CD14-positive monocyte (primary cell): Measurements from ENCODE around the gene THRB. TPM values are rescaled to one million over a fixed set of nuclear protein-coding genes. Genes with fewer than 3 reads are reported as not detected.

Experiments used
- DNase-seq, 3 donors: peaks; one replicate each; pipeline ENCODE4 v3.0.0-alpha.2; 2011 to 2022
- H2AFZ ChIP-seq: 2 replicates; pipeline ENCODE4 v1.6.0; 2012; ENCODE audit warnings: mild to moderate bottlenecking, low read depth, low read length, inconsistent platforms; ENCODE audit not compliant: insufficient read depth, poor library complexity, severe bottlenecking
- H3K27ac ChIP-seq, 2 donors: 1 replicate in 1 of 2; 2 replicates in 1 of 2; pipeline ENCODE4 v1.5.1; 2012 to 2013; ENCODE audit warnings: low read length in 2 of 2, control low read depth in 1 of 2, inconsistent platforms in 1 of 2, low read depth in 1 of 2, mild to moderate bottlenecking in 1 of 2
- H3K27me3 ChIP-seq, 2 donors: one replicate each; pipeline versions ENCODE4 v1.6.0 to v1.6.1; 2011 to 2013; ENCODE audit warnings: low read length in 2 of 2; ENCODE audit not compliant: control insufficient read depth in 2 of 2, insufficient read depth in 2 of 2
- H3K36me3 ChIP-seq, 2 donors: replicated peaks in 1 of 2; 1 replicate in 1 of 2; 2 replicates in 1 of 2; pipeline versions ENCODE4 v1.5.1 to v1.6.1; 2012 to 2013; ENCODE audit warnings: low read length in 2 of 2, control low read depth in 1 of 2, inconsistent platforms in 1 of 2, mild to moderate bottlenecking in 1 of 2; ENCODE audit not compliant: insufficient read depth in 2 of 2, control insufficient read depth in 1 of 2
- H3K4me1 ChIP-seq, 2 donors: 1 replicate in 1 of 2; 2 replicates in 1 of 2; pipeline versions ENCODE4 v1.5.1 to v1.6.1; 2012 to 2013; ENCODE audit warnings: low read length in 2 of 2, control low read depth in 1 of 2, inconsistent platforms in 1 of 2, mild to moderate bottlenecking in 1 of 2, moderate library complexity in 1 of 2; ENCODE audit not compliant: insufficient read depth in 2 of 2, control insufficient read depth in 1 of 2
- H3K4me2 ChIP-seq: replicated peaks from 2 replicates; pipeline ENCODE3; 2012; ENCODE audit warnings: low read length, moderate library complexity, mild to moderate bottlenecking; ENCODE audit not compliant: poor library complexity, severe bottlenecking; ENCODE audit errors: extremely low read depth
- H3K4me3 ChIP-seq, 3 experiments: fragments of 200-600 bp in 1 of 3; sonication (generic) in 1 of 3; replicated peaks in 1 of 3; 1 replicate in 2 of 3; 2 replicates in 1 of 3; pipeline ENCODE4 v1.5.1; 2011 to 2013; ENCODE audit warnings: low read length in 3 of 3, mild to moderate bottlenecking in 3 of 3, control low read depth in 2 of 3, low read depth in 2 of 3, inconsistent platforms in 1 of 3, moderate library complexity in 1 of 3
- H3K79me2 ChIP-seq: 2 replicates; pipeline ENCODE4 v1.6.0; 2012; ENCODE audit warnings: mild to moderate bottlenecking, control low read depth, inconsistent platforms, low read length, moderate library complexity; ENCODE audit not compliant: insufficient read depth
- H3K9ac ChIP-seq: 2 replicates; pipeline ENCODE4 v1.6.0; 2017; ENCODE audit warnings: low read length, mild to moderate bottlenecking; ENCODE audit not compliant: insufficient read depth, poor library complexity, severe bottlenecking
- H3K9me3 ChIP-seq, 2 donors: replicated peaks in 1 of 2; 1 replicate in 1 of 2; 2 replicates in 1 of 2; pipeline versions ENCODE4 v1.5.1 to v1.6.1; 2012 to 2013; ENCODE audit warnings: low read length in 2 of 2, control low read depth in 1 of 2; ENCODE audit not compliant: control insufficient read depth in 1 of 2, insufficient read depth in 1 of 2
- H4K20me1 ChIP-seq: 2 replicates; pipeline ENCODE4 v1.6.0; 2012; ENCODE audit warnings: mild to moderate bottlenecking, low read length, control low read depth, moderate library complexity; ENCODE audit not compliant: insufficient read depth
- H3K27ac Mint-ChIP-seq, 7 donors: one replicate each; pipeline ENCODE4 v1.8.0; 2020; ENCODE audit warnings: mild to moderate bottlenecking in 7 of 7, mixed read lengths in 7 of 7, moderate library complexity in 6 of 7, inconsistent platforms in 2 of 7
- H3K27me3 Mint-ChIP-seq, 3 donors: one replicate each; pipeline ENCODE4 v1.8.0; 2021 to 2022; ENCODE audit warnings: low read depth in 3 of 3, mild to moderate bottlenecking in 3 of 3, mixed read lengths in 3 of 3, moderate library complexity in 3 of 3, inconsistent platforms in 1 of 3
- H3K36me3 Mint-ChIP-seq, 2 donors: one replicate each; pipeline ENCODE4 v1.8.0; 2020; ENCODE audit warnings: mixed read lengths in 2 of 2, inconsistent platforms in 1 of 2, mild to moderate bottlenecking in 1 of 2
- H3K4me1 Mint-ChIP-seq: one replicate; pipeline ENCODE4 v1.8.0; 2020; ENCODE audit warnings: mild to moderate bottlenecking, mixed read lengths
- H3K4me3 Mint-ChIP-seq, 2 donors: one replicate each; pipeline ENCODE4 v1.8.0; 2020; ENCODE audit warnings: mild to moderate bottlenecking in 2 of 2, mixed read lengths in 2 of 2, moderate library complexity in 1 of 2
- H3K9me3 Mint-ChIP-seq, 7 donors: one replicate each; pipeline ENCODE4 v1.8.0; 2020 to 2022; ENCODE audit warnings: mixed read lengths in 7 of 7, mild to moderate bottlenecking in 6 of 7, moderate library complexity in 6 of 7, inconsistent platforms in 2 of 7
- CTCF ChIP-seq: fragments of 200-600 bp; IDR thresholded peaks from one replicate; pipeline ENCODE4 v1.8.0; 2022; ENCODE audit warnings: antibody characterized with exemption, mild to moderate bottlenecking
- WGBS: methylation state at CpG from one replicate; pipeline ENCODE4 v1.1.5; 2013; ENCODE audit warnings: missing lambda C conversion rate; ENCODE audit not compliant: insufficient coverage; 5-methylcytosine and 5-hydroxymethylcytosine counted together
- intact Hi-C, 2 donors: fragments of 100-400 bp; cut with micrococcal nuclease; formaldehyde crosslinking; loops; one replicate each; pipeline versions ENCODE4 v1.15.0 to v1.15.1; 2023
- polyA plus RNA-seq, 3 donors: library from polyadenylated mRNA; depleted of rRNA in 1 of 3; unstranded in 2 of 3; stranded (reverse) in 1 of 3; fragments of 300-500 nt in 2 of 3; fragments of >200 nt in 1 of 3; fragmentation: Illumina TruSeq in 2 of 3; gene quantifications; 1 replicate in 2 of 3; 2 replicates in 1 of 3; pipeline ENCODE4 v1.2.3, GENCODE V29; 2012 to 2021

THRB gene
- polyA plus RNA-seq, 3 donors, result 0.05 TPM; not detected in 2

- Histone ChIP-seq H3K9ac (no peak overlapping the region), H3K4me2 (no peak overlapping the region), H3K27ac (no peak overlapping the region), H3K4me3 (no peak overlapping the region), H2AFZ (no peak overlapping the region), H4K20me1 (no peaks in the 10 kb centered on the region), H3K36me3 (no peaks in the 10 kb centered on the region), H3K79me2 (no peaks in the 10 kb centered on the region), H3K9me3 (no peaks in the 10 kb centered on the region), H3K4me1 (peaks cover 27 to 48% of the 10 kb centered on the region in 2 donors), H3K27me3 (peaks cover 26 to 39% of the 10 kb centered on the region in 2 donors)
- Mint-ChIP-seq H3K4me1 (peaks cover 38% of the 10 kb centered on the region), H3K27me3 (peaks cover 35 to 51% (median 49%) of the 10 kb centered on the region in 3 donors), H3K9me3 (peaks cover 0 to 17% (median 5%) of the 10 kb centered on the region in 7 donors), H3K27ac (no peak overlapping the region), H3K4me3 (no peak overlapping the region), H3K36me3 (peaks cover 1 to 5% of the 10 kb centered on the region in 2 donors)
- 100% methylated on average over 1 of the region's 2 CpGs for WGBS
- TF ChIP-seq CTCF, result no peak
- intact Hi-C loops, result no loop called here
- no peak for DNase-seq
These were observed 4.1 kb upstream of the THRB start for GRCh38 chr3:24498796-24499195.

- peaks cover 26 to 46% of the 10 kb centered on the region in 2 donors for H3K4me1 ChIP-seq
- no peak overlapping the region for H3K4me2 ChIP-seq
- H3K27ac ChIP-seq, result no peak overlapping the region
- no peak for TF ChIP-seq CTCF
- no peaks in the 10 kb centered on the region for H3K36me3 ChIP-seq
- peaks cover 0 to 20% (median 5%) of the 10 kb centered on the region in 7 donors for H3K9me3 Mint-ChIP-seq
- H3K4me1 Mint-ChIP-seq, result peaks cover 36% of the 10 kb centered on the region
- peaks cover 3 to 5% of the 10 kb centered on the region in 2 donors for H3K36me3 Mint-ChIP-seq
- no peak overlapping the region for H2AFZ ChIP-seq
- H3K27me3 Mint-ChIP-seq, result peaks cover 39 to 55% (median 53%) of the 10 kb centered on the region in 3 donors
- no peak overlapping the region for H3K27ac Mint-ChIP-seq
- intact Hi-C loops, result no loop called here
- no peak overlapping the region for H3K9ac ChIP-seq
- no peaks in the 10 kb centered on the region for H3K79me2 ChIP-seq
- no peaks in the 10 kb centered on the region for H3K9me3 ChIP-seq
- H3K27me3 ChIP-seq, result peaks cover 30 to 43% of the 10 kb centered on the region in 2 donors
- no peaks in the 10 kb centered on the region for H4K20me1 ChIP-seq
- no peak overlapping the region for H3K4me3 Mint-ChIP-seq
- WGBS, result no CpG with 5 or more reads among the region's 2 CpGs
- no peak overlapping the region for H3K4me3 ChIP-seq
- DNase-seq, result peak in 1 of 3 donors; percentile 31
These were observed 3.7 kb upstream of the THRB start for GRCh38 chr3:24498391-24498790.
